ENCODE data around the gene CMSS1.

Gene CMSS1

DNA sequence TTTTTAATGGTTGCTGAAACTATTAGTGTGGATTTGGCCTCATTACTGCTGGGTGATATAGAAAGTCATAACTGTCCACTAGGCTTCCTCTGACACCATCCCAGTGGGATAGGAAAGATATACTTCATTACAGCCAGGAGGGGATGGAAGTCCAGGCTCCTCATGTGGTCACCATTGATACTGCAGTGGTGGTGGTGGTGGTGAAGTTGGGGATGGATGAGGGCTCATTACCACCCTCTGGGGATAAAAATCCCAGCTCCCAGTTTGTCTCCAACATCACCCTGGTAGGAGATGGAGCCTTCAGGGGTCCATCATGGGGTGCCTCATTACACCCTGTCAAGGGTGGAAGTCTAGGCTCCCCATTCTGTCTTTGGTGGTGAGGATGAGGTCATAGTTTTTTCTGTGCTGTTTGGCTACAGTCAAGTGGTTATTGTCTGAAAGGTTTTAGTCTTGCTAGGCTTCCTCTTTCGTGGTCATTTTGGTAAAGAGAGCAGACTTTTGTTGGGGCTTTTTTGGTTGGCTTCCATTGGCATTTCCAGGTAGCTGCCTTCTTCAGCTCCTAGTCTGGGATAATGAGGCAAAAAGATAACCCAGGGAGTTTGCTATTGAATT lies 326.7 kb downstream of the CMSS1 start:
- DNase-seq (ENCODE audit: low spot score) = no peak

GRCh38 chr3:100149130-100149529 lies 331.5 kb downstream of the CMSS1 start:
- DNase-seq (ENCODE audit: low spot score) = no peak

- DNase-seq (ENCODE audit: low spot score) = no peak
These were observed 332.2 kb downstream of the CMSS1 start for GRCh38 chr3:100149713-100150415.

GRCh38 chr3:100150473-100150872 lies 332.8 kb downstream of the CMSS1 start:
- DNase-seq (ENCODE audit: low spot score) = no peak

DNA sequence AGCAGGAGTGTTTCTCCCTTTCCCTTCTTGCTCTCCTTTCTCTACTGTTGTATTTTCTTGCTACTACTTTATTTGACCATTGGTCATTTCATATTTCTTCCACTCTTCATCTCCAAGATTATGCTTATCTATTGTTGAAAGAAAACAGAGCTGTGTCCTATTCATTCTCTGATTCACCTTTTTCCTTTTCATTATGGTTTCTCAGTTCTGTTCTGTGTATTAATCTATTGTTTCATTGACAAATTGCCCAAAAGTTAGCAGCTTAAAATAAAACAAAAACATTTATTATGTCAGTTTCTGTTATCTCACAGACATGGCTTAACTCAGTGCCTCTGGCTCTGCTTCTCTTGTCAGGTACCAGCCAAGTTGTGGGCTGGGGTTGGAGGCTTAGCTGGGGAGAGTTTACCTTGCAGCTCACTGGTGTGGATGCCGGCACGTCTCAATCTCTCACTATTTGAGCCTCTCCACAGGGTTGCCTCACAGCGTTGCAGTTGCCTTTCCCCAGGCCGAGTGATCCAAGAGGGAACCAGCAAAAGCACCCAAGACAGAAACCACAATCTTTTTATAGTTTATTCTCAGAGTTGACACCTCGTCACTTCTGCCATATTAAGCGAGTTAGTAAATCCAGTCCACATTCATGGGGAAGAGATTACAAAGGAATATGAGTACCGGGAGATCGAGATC lies 333.5 kb downstream of the CMSS1 start:
- DNase-seq (ENCODE audit: low spot score) = no peak

DNA sequence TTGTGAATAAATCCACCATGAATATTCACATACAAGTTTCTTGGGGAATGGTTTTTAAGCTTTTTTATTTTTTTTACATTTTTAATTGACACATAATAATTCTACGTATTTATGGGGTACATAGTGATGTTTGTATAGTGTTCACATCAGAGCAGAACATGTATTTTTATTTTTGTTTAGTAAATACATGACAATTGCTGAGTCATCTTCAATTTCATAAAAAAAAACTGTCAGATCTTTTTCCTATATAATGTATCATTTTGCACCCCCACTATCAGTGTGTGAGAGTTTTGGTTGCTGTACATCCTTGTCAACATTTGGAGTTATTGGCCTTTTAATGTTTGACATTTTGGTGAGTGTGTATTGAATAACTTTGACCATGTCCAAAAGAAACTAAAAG lies 336.5 kb downstream of the CMSS1 start:
- DNase-seq (ENCODE audit: low spot score) = no peak

DNA sequence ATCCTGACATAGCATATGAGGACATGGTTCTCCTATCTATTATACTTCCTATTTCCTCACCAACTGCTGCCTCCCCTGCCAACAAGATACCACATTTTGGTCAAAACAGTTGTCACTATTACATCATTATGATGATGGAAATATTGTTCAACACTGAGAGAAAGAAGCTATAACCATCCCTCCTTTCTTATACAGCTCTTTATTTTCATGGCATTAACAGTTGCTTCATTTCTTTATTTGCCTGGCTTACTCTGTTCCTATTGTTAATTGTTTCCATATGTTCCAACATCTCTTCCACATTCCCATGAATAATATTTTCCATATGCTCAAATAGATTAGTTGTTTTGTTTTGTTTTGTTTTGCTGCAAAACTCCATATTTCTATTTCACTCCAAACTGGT lies 337.5 kb downstream of the CMSS1 start:
- DNase-seq (ENCODE audit: low spot score) = no peak

DNA sequence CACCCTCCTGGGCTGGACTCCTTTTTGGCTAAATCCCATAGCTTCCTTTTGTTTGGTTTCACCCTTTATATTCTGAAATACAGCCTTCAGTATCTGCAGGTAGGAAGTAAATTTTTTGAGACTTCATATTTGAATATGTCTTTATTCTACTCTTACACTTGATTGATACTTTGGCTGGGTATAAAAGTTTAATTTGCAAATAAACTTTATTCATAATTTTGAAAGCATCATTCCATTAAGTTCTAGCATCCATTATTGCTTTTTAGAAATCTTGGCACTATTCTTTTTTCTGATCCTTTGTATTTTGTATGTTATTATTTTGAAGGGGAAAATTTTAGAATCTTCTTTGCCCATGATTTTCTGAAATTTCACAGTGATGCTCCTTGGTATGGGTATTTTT lies 337.9 kb downstream of the CMSS1 start:
- DNase-seq (ENCODE audit: low spot score) = no peak

DNA sequence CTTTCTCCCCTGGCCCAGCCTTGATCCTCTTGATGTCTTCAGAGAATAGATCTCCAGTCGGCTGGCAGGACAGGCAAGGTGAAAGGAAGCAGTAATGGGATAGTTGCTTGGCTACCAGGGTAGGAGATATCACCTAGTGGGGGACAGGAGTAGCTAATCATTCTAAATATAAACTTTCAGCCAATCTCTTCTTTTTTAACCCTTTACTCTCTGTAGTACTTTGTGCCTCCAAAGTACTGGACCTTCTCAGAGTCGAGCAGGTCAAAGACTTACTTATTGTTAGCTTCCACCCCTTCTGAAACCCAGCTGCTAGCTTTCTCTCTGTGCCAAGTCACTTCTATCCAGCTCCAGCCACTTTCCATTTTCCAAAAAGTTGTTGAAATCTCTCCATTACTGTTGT lies 340.0 kb downstream of the CMSS1 start:
- no peak for DNase-seq (ENCODE audit: low spot score)

DNA sequence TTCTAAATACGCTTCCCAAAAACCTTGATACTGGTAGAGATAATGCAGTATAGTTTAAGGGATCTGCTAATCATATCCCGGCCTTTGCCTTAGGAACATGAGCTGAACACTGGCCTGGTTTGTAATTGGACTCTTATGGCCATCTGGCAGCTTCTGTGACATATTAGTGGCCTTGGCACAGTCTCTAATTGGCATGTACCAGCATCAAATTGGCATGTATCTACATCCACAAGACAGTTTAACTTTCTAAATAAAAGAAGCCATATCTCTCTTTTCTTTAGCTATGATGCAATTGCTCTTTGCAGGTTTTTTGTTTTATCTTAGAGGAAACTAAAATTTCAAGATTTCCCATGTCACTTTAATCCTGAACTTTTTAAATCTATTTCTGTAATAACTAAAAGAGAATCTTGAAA lies 341.3 kb downstream of the CMSS1 start:
- DNase-seq (ENCODE audit: low spot score) = no peak

GRCh38 chr3:100159331-100160153 lies 341.9 kb downstream of the CMSS1 start:
- no peak for DNase-seq (ENCODE audit: low spot score)

DNA sequence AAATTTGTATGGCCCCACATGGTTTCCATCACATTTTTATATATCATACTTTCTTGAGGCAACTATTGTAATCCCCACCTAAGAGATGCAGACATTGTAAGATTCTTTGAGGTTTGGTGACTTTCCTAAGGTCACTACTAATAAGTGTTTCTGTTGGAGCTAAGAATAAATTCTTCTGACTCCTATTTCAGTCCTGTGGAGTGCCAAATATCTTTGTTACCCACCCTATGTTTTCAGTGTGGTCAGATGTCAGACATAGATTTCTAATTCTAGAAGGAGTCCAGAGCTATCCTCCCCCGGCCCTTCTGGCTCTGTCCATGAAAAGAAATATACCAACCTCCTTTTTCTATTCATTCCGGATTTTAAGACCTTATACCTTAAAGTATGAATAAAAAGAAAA lies 342.9 kb downstream of the CMSS1 start:
- no peak for DNase-seq (ENCODE audit: low spot score)

GRCh38 chr3:100163787-100164186 lies 346.1 kb downstream of the CMSS1 start:
- DNase-seq (ENCODE audit: low spot score) = no peak

GRCh38 chr3:100164743-100165142 lies 347.1 kb downstream of the CMSS1 start:
- no peak for DNase-seq (ENCODE audit: low spot score)

- no peak for DNase-seq (ENCODE audit: low spot score)
These were observed 348.4 kb downstream of the CMSS1 start for GRCh38 chr3:100165926-100166550.

- DNase-seq (ENCODE audit: low spot score) = no peak
These were observed 351.7 kb downstream of the CMSS1 start for GRCh38 chr3:100169201-100169920.

DNA sequence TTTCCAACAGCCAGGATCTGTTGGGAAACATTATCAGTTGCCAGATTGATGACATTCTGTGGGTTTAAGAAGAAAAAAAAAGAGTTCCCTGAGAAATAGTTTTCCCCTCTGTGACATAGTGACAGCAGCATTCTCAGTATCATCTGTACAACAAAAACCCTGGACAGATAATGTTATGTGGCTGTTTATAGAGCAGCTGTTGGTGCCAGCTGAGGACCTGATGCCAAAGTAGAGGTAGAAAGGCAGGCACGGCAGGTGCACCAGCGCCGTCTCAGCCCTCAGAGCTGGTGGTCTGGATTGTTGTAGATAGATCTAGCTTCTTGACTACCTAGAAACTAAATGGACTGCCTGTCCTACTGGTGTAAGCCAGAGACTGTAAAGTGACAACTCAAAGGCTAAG lies 352.8 kb downstream of the CMSS1 start:
- DNase-seq (ENCODE audit: low spot score) = no peak

GRCh38 chr3:100171211-100171914 lies 353.7 kb downstream of the CMSS1 start:
- no peak for DNase-seq (ENCODE audit: low spot score)

DNA sequence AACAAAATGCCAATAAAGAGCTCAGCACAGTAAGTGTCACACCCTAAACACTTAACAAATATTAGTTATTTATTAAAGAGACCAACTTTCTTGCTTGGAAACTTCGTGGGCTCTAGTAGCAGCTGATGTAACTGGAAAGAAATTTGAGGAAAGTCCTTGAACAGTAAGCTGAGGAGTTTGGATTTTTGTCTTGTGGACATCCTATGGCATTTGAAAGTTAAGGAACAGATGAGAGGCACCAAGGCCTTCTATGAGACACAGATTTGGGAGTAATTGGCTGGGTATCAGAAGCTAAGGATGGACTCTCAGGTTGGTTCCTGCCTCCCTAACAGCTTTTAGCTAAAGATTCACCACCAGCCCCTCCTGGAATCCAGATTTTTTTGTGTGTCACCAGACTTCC lies 356.3 kb downstream of the CMSS1 start:
- DNase-seq (ENCODE audit: low spot score) = peak; percentile 22

GRCh38 chr3:100175637-100176280 lies 358.1 kb downstream of the CMSS1 start:
- no peak for DNase-seq (ENCODE audit: low spot score)
